B cell (primary cell): ENCODE results near the gene ALOX15B. TPM values are rescaled to one million over a fixed set of nuclear protein-coding genes. Genes with fewer than 3 reads are reported as not detected.
"Not testable (repeated sequence)": the region's sequence is repeated elsewhere in the genome, so short reads cannot be mapped to it uniquely, and the experiment has no call there.

Source experiments
- ATAC-seq: fragments of 200-7000 bp; cut with Tn5 transposase; one replicate; pipeline ENCODE4 v1.10.0; 2021; ENCODE audit warnings: low read depth, mild to moderate bottlenecking, moderate number of reproducible peaks, moderate library complexity
- CTCF ChIA-PET: fragments of 350-600 bp; sonication (Branson Sonifier 250); formaldehyde crosslinking; loops from one replicate; lab custom pipeline; 2021; ENCODE audit warnings: antibody characterized with exemption, inconsistent platforms; lab: Charles Lee
- POLR2A ChIA-PET: fragments of 350-600 bp; sonication (Branson Sonifier 250); formaldehyde crosslinking; loops from one replicate; lab custom pipeline; 2021; ENCODE audit warnings: antibody characterized with exemption; lab: Charles Lee
- DNase-seq: peaks from one replicate; pipeline ENCODE4 v3.0.0; 2013
- H2AFZ ChIP-seq: 2 replicates; pipeline ENCODE4 v1.6.1; 2012; ENCODE audit warnings: mild to moderate bottlenecking, low read depth, low read length; ENCODE audit not compliant: insufficient read depth, poor library complexity, severe bottlenecking
- H3K27ac ChIP-seq, 2 donors: 1 replicate in 1 of 2; 2 replicates in 1 of 2; pipeline ENCODE4 v1.5.1; 2012 to 2013; ENCODE audit warnings: low read length in 2 of 2, mild to moderate bottlenecking in 2 of 2, moderate library complexity in 1 of 2
- H3K27me3 ChIP-seq, 4 experiments: fragments of 200-600 bp in 1 of 4; sonication (generic) in 1 of 4; replicated peaks in 1 of 4; 1 replicate in 2 of 4; 2 replicates in 2 of 4; pipeline versions ENCODE4 v1.6.1 to v1.7.0; 2013 to 2016; ENCODE audit warnings: low read length in 3 of 4, mild to moderate bottlenecking in 2 of 4, mixed read lengths in 1 of 4, moderate library complexity in 1 of 4; ENCODE audit not compliant: insufficient read depth in 4 of 4, control insufficient read depth in 3 of 4; ENCODE audit errors: control extremely low read depth in 1 of 4
- H3K36me3 ChIP-seq, 2 experiments: replicated peaks in 1 of 2; 1 replicate in 1 of 2; 2 replicates in 1 of 2; pipeline versions ENCODE4 v1.6.1 to v1.7.1; 2013; ENCODE audit warnings: low read length in 1 of 2; ENCODE audit not compliant: insufficient read depth in 2 of 2, control insufficient read depth in 1 of 2; ENCODE audit errors: control extremely low read depth in 1 of 2, extremely low read depth in 1 of 2
- H3K4me1 ChIP-seq, 2 donors: fragments of 200-600 bp in 1 of 2; sonication (generic) in 1 of 2; 1 replicate in 1 of 2; 2 replicates in 1 of 2; pipeline versions ENCODE4 v1.5.1 to v1.6.1; 2013 to 2017; ENCODE audit warnings: low read length in 2 of 2; ENCODE audit not compliant: control insufficient read depth in 2 of 2, insufficient read depth in 2 of 2
- H3K4me2 ChIP-seq: replicated peaks from 2 replicates; pipeline ENCODE3; 2012; ENCODE audit warnings: mild to moderate bottlenecking, low read depth, low read length; ENCODE audit not compliant: poor library complexity, severe bottlenecking
- H3K4me3 ChIP-seq, 5 experiments: fragments of 200-600 bp in 1 of 5; sonication (generic) in 1 of 5; 1 replicate in 3 of 5; 2 replicates in 2 of 5; pipeline versions ENCODE4 v1.5.1 to v1.7.0; 2011 to 2016; ENCODE audit warnings: low read length in 4 of 5, mild to moderate bottlenecking in 4 of 5, low read depth in 2 of 5, control low read depth in 1 of 5, moderate library complexity in 1 of 5; ENCODE audit not compliant: insufficient read depth in 1 of 5; ENCODE audit errors: control extremely low read depth in 1 of 5, extremely low read depth in 1 of 5
- H3K79me2 ChIP-seq: fragments of 200-600 bp; sonication (generic); one replicate; pipeline ENCODE4 v1.6.0; 2016; ENCODE audit warnings: low read length; ENCODE audit not compliant: control insufficient read depth, insufficient read depth
- H3K9ac ChIP-seq: fragments of 200-600 bp; sonication (generic); 2 replicates; pipeline ENCODE4 v1.6.1; 2017; ENCODE audit warnings: mild to moderate bottlenecking, low read length, moderate library complexity
- H3K9me3 ChIP-seq, 3 donors: one replicate each; pipeline versions ENCODE4 v1.6.1 to v1.7.1; 2013; ENCODE audit warnings: low read length in 2 of 3; ENCODE audit not compliant: control insufficient read depth in 2 of 3, insufficient read depth in 1 of 3; ENCODE audit errors: control extremely low read depth in 1 of 3
- H4K20me1 ChIP-seq: 2 replicates; pipeline ENCODE4 v1.6.0; 2012; ENCODE audit warnings: mild to moderate bottlenecking, low read length; ENCODE audit not compliant: insufficient read depth, control insufficient read depth, poor library complexity, severe bottlenecking
- H3K27ac Mint-ChIP-seq: one replicate; pipeline ENCODE4 v1.8.0; 2021; ENCODE audit warnings: mixed read lengths
- H3K27me3 Mint-ChIP-seq: one replicate; pipeline ENCODE4 v1.8.0; 2021; ENCODE audit warnings: mixed read lengths
- H3K4me1 Mint-ChIP-seq: one replicate; pipeline ENCODE4 v1.8.0; 2021; ENCODE audit warnings: mixed read lengths
- H3K4me3 Mint-ChIP-seq: one replicate; pipeline ENCODE4 v1.8.0; 2021; ENCODE audit warnings: mixed read lengths
- H3K9me3 Mint-ChIP-seq: one replicate; pipeline ENCODE4 v1.8.0; 2022; ENCODE audit warnings: mixed read lengths; ENCODE audit not compliant: insufficient read depth
- EZH2 ChIP-seq: IDR thresholded peaks from 2 replicates; pipeline ENCODE4 v1.6.1; 2012; ENCODE audit warnings: borderline replicate concordance, low read depth, mild to moderate bottlenecking, moderate library complexity, low read length; ENCODE audit not compliant: insufficient read depth, poor library complexity, severe bottlenecking
- WGBS: methylation state at CpG from one replicate; pipeline ENCODE4 v1.1.5; 2013; ENCODE audit warnings: missing lambda C conversion rate; ENCODE audit not compliant: insufficient coverage; 5-methylcytosine and 5-hydroxymethylcytosine counted together
- intact Hi-C: fragments of 100-400 bp; cut with micrococcal nuclease; formaldehyde crosslinking; loops from one replicate; pipeline ENCODE4 v1.10.0; 2022
- polyA plus RNA-seq: library from polyadenylated mRNA; depleted of rRNA; stranded (reverse); fragments of >200 nt; gene quantifications from 2 replicates; pipeline ENCODE4 v1.2.3, GENCODE V29; 2012
- total RNA-seq, 2 donors: library from RNA; stranded (reverse); fragments of 120-200 nt in 1 of 2; gene quantifications; 1 replicate in 1 of 2; 2 replicates in 1 of 2; pipeline versions ENCODE4 v1.2.3 to v1.2.4, GENCODE V29; 2013 to 2022
- TF ChIP-seq, protein P1 (sequence below): fragments of 200-600 bp; IDR thresholded peaks from one replicate; pipeline ENCODE4 v1.8.0; 2022; ENCODE audit warnings: antibody characterized with exemption, mild to moderate bottlenecking

Gene ALOX15B
- total and polyA plus RNA-seq, 2 donors (not counting 1 experiment from before 2014, with no cell fraction given), result 0.03 TPM; not detected in 1

DNA sequence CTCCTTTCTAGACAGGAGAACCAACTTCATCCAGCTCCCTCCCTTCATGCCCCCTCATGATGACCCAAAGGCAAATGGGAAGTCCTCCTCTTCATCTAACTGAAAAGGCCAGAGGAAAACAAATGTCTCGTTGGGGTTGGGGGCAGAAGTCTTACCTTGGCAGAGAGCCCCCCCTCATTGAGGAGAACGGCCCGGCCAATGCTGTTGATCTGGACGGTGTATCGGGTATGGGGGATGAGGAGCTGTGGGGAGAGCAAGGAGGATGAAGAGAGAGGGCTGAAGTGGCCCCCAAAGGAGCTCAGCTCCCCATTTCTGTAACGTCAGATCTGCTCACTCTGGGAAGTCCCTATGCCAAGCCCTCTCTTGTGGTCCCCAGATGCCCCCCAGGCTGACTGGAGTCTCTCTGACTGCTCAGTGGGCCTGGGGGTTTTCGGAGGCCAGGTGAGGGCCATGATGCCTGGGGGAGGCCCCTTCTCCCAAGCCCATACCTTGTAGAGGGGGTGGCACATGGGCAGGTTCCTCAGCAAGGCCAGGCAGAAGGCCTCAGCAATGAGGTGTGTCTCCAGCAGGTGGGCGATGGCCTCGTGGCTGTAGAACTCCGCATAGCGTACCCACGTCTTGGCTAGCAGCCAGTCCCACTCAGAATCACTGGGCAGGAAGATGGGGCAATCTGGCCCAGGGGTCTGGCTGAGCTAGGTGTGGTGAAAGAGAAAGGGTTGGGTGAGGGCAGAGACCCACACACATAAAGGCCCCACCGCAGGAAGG, 37.8 kb downstream of the ALOX15B start:
- POLR2A ChIA-PET, result no interaction called here
- Mint-ChIP-seq H3K27me3 (peaks cover 31% of the 10 kb centered on the region), H3K4me1 (peaks cover 37% of the 10 kb centered on the region), H3K4me3 (no peak overlapping the region), H3K9me3 (no peaks in the 10 kb centered on the region), H3K27ac (no peak overlapping the region)
- H3K4me3 ChIP-seq, result no peak overlapping the region
- ATAC-seq, result no peak
- peaks cover 0 to 14% (median 0%) of the 10 kb centered on the region in 3 donors for H3K9me3 ChIP-seq
- peaks cover 36 to 40% of the 10 kb centered on the region in 2 donors for H3K4me1 ChIP-seq
- 88% methylated on average over 9 of the region's 13 CpGs for WGBS
- H3K79me2 ChIP-seq, result peaks cover 7% of the 10 kb centered on the region
- intact Hi-C loops, result no loop called here
- CTCF ChIA-PET, result interaction anchor here (0.6 to 11.5 kb wide), 7 partner anchors 14 to 181 kb away, joined by 3 to 360 read pairs (median 26); partner anchors contain the start of genes ALOX12B and ALOXE3
- TF ChIP-seq EZH2, result no peak
- TF ChIP-seq, protein P1, sequence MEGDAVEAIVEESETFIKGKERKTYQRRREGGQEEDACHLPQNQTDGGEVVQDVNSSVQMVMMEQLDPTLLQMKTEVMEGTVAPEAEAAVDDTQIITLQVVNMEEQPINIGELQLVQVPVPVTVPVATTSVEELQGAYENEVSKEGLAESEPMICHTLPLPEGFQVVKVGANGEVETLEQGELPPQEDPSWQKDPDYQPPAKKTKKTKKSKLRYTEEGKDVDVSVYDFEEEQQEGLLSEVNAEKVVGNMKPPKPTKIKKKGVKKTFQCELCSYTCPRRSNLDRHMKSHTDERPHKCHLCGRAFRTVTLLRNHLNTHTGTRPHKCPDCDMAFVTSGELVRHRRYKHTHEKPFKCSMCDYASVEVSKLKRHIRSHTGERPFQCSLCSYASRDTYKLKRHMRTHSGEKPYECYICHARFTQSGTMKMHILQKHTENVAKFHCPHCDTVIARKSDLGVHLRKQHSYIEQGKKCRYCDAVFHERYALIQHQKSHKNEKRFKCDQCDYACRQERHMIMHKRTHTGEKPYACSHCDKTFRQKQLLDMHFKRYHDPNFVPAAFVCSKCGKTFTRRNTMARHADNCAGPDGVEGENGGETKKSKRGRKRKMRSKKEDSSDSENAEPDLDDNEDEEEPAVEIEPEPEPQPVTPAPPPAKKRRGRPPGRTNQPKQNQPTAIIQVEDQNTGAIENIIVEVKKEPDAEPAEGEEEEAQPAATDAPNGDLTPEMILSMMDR, result no peak
- no peak for DNase-seq
- no peak overlapping the region for H3K27ac ChIP-seq
- H3K27me3 ChIP-seq, result peaks cover 0 to 47% (median 32%) of the 10 kb centered on the region in 4 experiments
- no peak overlapping the region for H3K4me2 ChIP-seq
- H2AFZ ChIP-seq, result no peak overlapping the region
- H3K36me3 ChIP-seq, result no peaks in the 10 kb centered on the region
- H4K20me1 ChIP-seq, result peaks cover 9% of the 10 kb centered on the region
- H3K9ac ChIP-seq, result no peak overlapping the region

DNA sequence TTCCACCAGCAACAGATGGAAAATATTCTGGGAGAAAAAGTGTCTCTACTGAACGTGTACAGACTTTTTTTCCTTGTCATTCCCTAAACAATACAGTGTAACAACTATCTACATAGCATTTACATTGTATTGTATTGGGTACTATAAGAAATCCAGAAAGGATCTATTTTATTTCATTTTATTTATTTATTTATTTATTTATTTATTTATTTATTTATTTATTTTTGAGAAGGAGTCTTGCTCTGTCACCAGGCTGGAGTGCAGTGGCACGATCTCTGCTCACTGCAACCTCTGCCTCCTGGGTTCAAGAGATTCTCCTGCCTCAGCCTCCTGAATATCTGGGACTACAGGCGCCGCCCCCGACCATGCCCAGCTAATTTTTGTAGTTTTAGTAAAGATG, 39.1 kb downstream of the ALOX15B start:
- H3K27ac ChIP-seq, H3K4me3 ChIP-seq, H3K79me2 ChIP-seq, H3K36me3 ChIP-seq, H3K4me3 Mint-ChIP-seq, DNase-seq, H3K9ac ChIP-seq, H4K20me1 ChIP-seq, H3K9me3 ChIP-seq, H3K4me2 ChIP-seq, ATAC-seq, H2AFZ ChIP-seq, H3K27ac Mint-ChIP-seq, H3K9me3 Mint-ChIP-seq, intact Hi-C loops, POLR2A ChIA-PET: not testable (repeated sequence)
- no CpG with 5 or more reads among the region's 5 CpGs for WGBS
- Histone ChIP-seq H3K27me3 (peaks cover 0 to 35% (median 22%) of the 10 kb centered on the region in 4 experiments), H3K4me1 (peaks cover 24 to 31% of the 10 kb centered on the region in 2 donors)
- CTCF ChIA-PET, result interaction anchor here (1.0 to 11.5 kb wide), 5 partner anchors 12 to 80 kb away, joined by 3 to 360 read pairs (median 121); partner anchors contain the start of genes ALOX12B and ALOXE3
- peaks cover 20% of the 10 kb centered on the region for H3K27me3 Mint-ChIP-seq
- peaks cover 30% of the 10 kb centered on the region for H3K4me1 Mint-ChIP-seq
